NCI-H2029 treated with DMSO at 0.1 percent for 48 hours (cell line): Measurements from ENCODE around the gene RALA.

ENCODE experiments used
- DNase-seq: peaks from one replicate; lab custom pipeline; 2025; lab: John Stamatoyannopoulos, UW

The RALA gene

GRCh38 chr7:39623047-39623731 lies at the start of gene RALA:
RALA (plus strand) TSS chr7:39623572; CDS start chr7:39686668, 63,096 bp downstream.
- DNase-seq = peak; percentile 69

- no peak for DNase-seq
These were observed 48.6 kb upstream of the RALA start for GRCh38 chr7:39574673-39575349.

GRCh38 chr7:39577229-39577874 lies 46.0 kb upstream of the RALA start:
- no peak for DNase-seq

- peak; percentile 83 for DNase-seq
These were observed 43.1 kb upstream of the RALA start for GRCh38 chr7:39580149-39580874.

- no peak for DNase-seq
These were observed 40.8 kb upstream of the RALA start for GRCh38 chr7:39582536-39582935.

- DNase-seq = no peak
These were observed 39.8 kb upstream of the RALA start for GRCh38 chr7:39583539-39583938.

GRCh38 chr7:39587393-39587792 lies 36.0 kb upstream of the RALA start:
- DNase-seq = no peak

GRCh38 chr7:39588416-39588815 lies 35.0 kb upstream of the RALA start:
- no peak for DNase-seq

GRCh38 chr7:39589323-39590111 lies 33.9 kb upstream of the RALA start:
- DNase-seq = no peak

GRCh38 chr7:39592586-39592985 lies 30.8 kb upstream of the RALA start:
- DNase-seq = no peak

- DNase-seq = peak; percentile 53
These were observed 28.3 kb upstream of the RALA start for GRCh38 chr7:39594988-39595620.

GRCh38 chr7:39602351-39602750 lies 21.0 kb upstream of the RALA start:
- no peak for DNase-seq

GRCh38 chr7:39603924-39604323 lies 19.4 kb upstream of the RALA start:
- no peak for DNase-seq

- DNase-seq = no peak
These were observed 18.3 kb upstream of the RALA start for GRCh38 chr7:39605087-39605486.

- no peak for DNase-seq
These were observed 17.0 kb upstream of the RALA start for GRCh38 chr7:39606352-39606751.

GRCh38 chr7:39606941-39607340 lies 16.4 kb upstream of the RALA start:
- no peak for DNase-seq

GRCh38 chr7:39607865-39608264 lies 15.5 kb upstream of the RALA start:
- DNase-seq = no peak

GRCh38 chr7:39608278-39608677 lies 15.1 kb upstream of the RALA start:
- DNase-seq = no peak

- no peak for DNase-seq
These were observed 14.0 kb upstream of the RALA start for GRCh38 chr7:39609113-39609934.

GRCh38 chr7:39609935-39610263 lies 13.5 kb upstream of the RALA start:
- DNase-seq = no peak

- DNase-seq = no peak
These were observed 9.8 kb upstream of the RALA start for GRCh38 chr7:39613577-39613976.
